Measurements from ENCODE around the gene SLC41A1. TPM values are rescaled to one million over a fixed set of nuclear protein-coding genes. Genes with fewer than 3 reads are reported as not detected.

SLC41A1 gene
- total and polyA plus RNA-seq, 2 experiments from 2014 or later: 11.8 to 30.0 TPM

GRCh38 chr1:205794011-205794730, 18.8 kb downstream of the SLC41A1 start:
- peaks cover 41% of the 10 kb centered on the region for H3K36me3 Mint-ChIP-seq (ENCODE audit: low read depth)
- Histone ChIP-seq H2AFZ (no peak overlapping the region), H3K4me3 (no peak overlapping the region), H3K79me2 (replicated peaks; ENCODE audit: insufficient read depth) (no peaks in the 10 kb centered on the region), H3K9me2 (ENCODE audit: insufficient read depth) (no peaks in the 10 kb centered on the region), H3K4me2 (no peak overlapping the region), H3K4me1 (ENCODE audit: insufficient read depth) (0 out of 2 replicates have a peak, but pooled peaks cover 4% of the 10 kb centered on the region), H3F3A (replicated peaks; ENCODE audit: low read depth) (peaks cover 6% of the 10 kb centered on the region; the same call in 1 of the 2 replicates), H3K27me3 (ENCODE audit: insufficient read depth) (no peaks in the 10 kb centered on the region), H3K36me3 (ENCODE audit: insufficient read depth) (peaks cover 11% of the 10 kb centered on the region; the same call in 1 of the 2 replicates), H3K27ac (ENCODE audit: low read depth) (no peak overlapping the region), H4K20me1 (replicated peaks; ENCODE audit: insufficient read depth) (no peaks in the 10 kb centered on the region; the same call in 1 of the 2 replicates)
- ATAC-seq: no peak
- no peak overlapping the region for H3K27ac Mint-ChIP-seq
- no peak for TF ChIP-seq EZH2phosphoT487 (IDR thresholded peaks at IDR 0.05; ENCODE audit: unreplicated experiment)
- TF ChIP-seq STAT1 (IDR thresholded peaks at IDR 0.05; ENCODE audit: unreplicated experiment): no peak
- no peak for TF ChIP-seq CREB1 (CRISPR knock-in tag; IDR thresholded peaks at IDR 0.05; ENCODE audit: low read depth)
- no peak for TF ChIP-seq POLR2AphosphoS5 (IDR thresholded peaks at IDR 0.05; ENCODE audit: low read depth)
- TF ChIP-seq, protein P1, sequence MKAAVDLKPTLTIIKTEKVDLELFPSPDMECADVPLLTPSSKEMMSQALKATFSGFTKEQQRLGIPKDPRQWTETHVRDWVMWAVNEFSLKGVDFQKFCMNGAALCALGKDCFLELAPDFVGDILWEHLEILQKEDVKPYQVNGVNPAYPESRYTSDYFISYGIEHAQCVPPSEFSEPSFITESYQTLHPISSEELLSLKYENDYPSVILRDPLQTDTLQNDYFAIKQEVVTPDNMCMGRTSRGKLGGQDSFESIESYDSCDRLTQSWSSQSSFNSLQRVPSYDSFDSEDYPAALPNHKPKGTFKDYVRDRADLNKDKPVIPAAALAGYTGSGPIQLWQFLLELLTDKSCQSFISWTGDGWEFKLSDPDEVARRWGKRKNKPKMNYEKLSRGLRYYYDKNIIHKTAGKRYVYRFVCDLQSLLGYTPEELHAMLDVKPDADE (IDR thresholded peaks at IDR 0.05): no peak
- TF ChIP-seq, protein P2, sequence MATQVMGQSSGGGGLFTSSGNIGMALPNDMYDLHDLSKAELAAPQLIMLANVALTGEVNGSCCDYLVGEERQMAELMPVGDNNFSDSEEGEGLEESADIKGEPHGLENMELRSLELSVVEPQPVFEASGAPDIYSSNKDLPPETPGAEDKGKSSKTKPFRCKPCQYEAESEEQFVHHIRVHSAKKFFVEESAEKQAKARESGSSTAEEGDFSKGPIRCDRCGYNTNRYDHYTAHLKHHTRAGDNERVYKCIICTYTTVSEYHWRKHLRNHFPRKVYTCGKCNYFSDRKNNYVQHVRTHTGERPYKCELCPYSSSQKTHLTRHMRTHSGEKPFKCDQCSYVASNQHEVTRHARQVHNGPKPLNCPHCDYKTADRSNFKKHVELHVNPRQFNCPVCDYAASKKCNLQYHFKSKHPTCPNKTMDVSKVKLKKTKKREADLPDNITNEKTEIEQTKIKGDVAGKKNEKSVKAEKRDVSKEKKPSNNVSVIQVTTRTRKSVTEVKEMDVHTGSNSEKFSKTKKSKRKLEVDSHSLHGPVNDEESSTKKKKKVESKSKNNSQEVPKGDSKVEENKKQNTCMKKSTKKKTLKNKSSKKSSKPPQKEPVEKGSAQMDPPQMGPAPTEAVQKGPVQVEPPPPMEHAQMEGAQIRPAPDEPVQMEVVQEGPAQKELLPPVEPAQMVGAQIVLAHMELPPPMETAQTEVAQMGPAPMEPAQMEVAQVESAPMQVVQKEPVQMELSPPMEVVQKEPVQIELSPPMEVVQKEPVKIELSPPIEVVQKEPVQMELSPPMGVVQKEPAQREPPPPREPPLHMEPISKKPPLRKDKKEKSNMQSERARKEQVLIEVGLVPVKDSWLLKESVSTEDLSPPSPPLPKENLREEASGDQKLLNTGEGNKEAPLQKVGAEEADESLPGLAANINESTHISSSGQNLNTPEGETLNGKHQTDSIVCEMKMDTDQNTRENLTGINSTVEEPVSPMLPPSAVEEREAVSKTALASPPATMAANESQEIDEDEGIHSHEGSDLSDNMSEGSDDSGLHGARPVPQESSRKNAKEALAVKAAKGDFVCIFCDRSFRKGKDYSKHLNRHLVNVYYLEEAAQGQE (IDR thresholded peaks at IDR 0.05; ENCODE audit: unreplicated experiment): no peak
- TF ChIP-seq NANOG (IDR thresholded peaks at IDR 0.05; ENCODE audit: borderline replicate concordance): no peak
- TF ChIP-seq ZNF114 (CRISPR knock-in tag; IDR thresholded peaks at IDR 0.05): no peak
- TF ChIP-seq, protein P3, sequence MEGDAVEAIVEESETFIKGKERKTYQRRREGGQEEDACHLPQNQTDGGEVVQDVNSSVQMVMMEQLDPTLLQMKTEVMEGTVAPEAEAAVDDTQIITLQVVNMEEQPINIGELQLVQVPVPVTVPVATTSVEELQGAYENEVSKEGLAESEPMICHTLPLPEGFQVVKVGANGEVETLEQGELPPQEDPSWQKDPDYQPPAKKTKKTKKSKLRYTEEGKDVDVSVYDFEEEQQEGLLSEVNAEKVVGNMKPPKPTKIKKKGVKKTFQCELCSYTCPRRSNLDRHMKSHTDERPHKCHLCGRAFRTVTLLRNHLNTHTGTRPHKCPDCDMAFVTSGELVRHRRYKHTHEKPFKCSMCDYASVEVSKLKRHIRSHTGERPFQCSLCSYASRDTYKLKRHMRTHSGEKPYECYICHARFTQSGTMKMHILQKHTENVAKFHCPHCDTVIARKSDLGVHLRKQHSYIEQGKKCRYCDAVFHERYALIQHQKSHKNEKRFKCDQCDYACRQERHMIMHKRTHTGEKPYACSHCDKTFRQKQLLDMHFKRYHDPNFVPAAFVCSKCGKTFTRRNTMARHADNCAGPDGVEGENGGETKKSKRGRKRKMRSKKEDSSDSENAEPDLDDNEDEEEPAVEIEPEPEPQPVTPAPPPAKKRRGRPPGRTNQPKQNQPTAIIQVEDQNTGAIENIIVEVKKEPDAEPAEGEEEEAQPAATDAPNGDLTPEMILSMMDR (conservative IDR thresholded peaks at IDR 0.05; ENCODE audit: low read depth in 2 of 2): no peak
- no peak for TF ChIP-seq ZNF331 (CRISPR knock-in tag; IDR thresholded peaks at IDR 0.05; ENCODE audit: low read depth)
- no peak for TF ChIP-seq ZNF462 (CRISPR knock-in tag; IDR thresholded peaks at IDR 0.05)
- no peak for TF ChIP-seq JUNB (IDR thresholded peaks at IDR 0.05; ENCODE audit: unreplicated experiment)
- no peak for TF ChIP-seq EZH2 (IDR thresholded peaks at IDR 0.05; ENCODE audit: low read depth, unreplicated experiment)
- no peak overlapping the region for H3K4me3 Mint-ChIP-seq
- peaks cover 4% of the 10 kb centered on the region for H3K27me3 Mint-ChIP-seq (ENCODE audit: insufficient read depth, low read depth, poor library complexity)
- H3K4me1 Mint-ChIP-seq: peaks cover 3% of the 10 kb centered on the region; the same call in 2 of the 3 replicates
- H3K9me3 Mint-ChIP-seq: no peaks in the 10 kb centered on the region
- DNase-seq (ENCODE audit: low spot score): no peak
